Endothelial cell of umbilical vein (primary cell): ENCODE data around the gene NEU1.

Source experiments
- CTCF ChIP-seq, 2 donors: IDR thresholded peaks; 1 replicate in 1 of 2; 2 replicates in 1 of 2; pipeline ENCODE4 v1.5.1; 2011; ENCODE audit warnings: low read length in 2 of 2, mild to moderate bottlenecking in 2 of 2, moderate library complexity in 2 of 2, control low read depth in 1 of 2, inconsistent platforms in 1 of 2, low read depth in 1 of 2; ENCODE audit not compliant: insufficient read depth in 1 of 2; ENCODE audit errors: extremely low read depth in 1 of 2
- EZH2 ChIP-seq: IDR thresholded peaks from 2 replicates; pipeline ENCODE4 v1.6.1; 2012; ENCODE audit warnings: borderline replicate concordance, low read depth, mild to moderate bottlenecking, moderate library complexity, low read length, inconsistent platforms; ENCODE audit not compliant: severe bottlenecking
- JUN ChIP-seq: IDR thresholded peaks from 2 replicates; pipeline ENCODE4 v1.6.1; 2011; ENCODE audit warnings: borderline replicate concordance, low read depth; ENCODE audit not compliant: insufficient read length, insufficient read depth
- MYC ChIP-seq: IDR thresholded peaks from one replicate; pipeline ENCODE4 v1.6.1; 2011; ENCODE audit warnings: mild to moderate bottlenecking, low read depth, low read length
- POLR2A ChIP-seq: IDR thresholded peaks from 2 replicates; pipeline ENCODE4 v1.6.1; 2012; ENCODE audit warnings: low read depth, mild to moderate bottlenecking, control low read depth, low read length
- POLR2AphosphoS5 ChIP-seq: IDR thresholded peaks from 2 replicates; pipeline ENCODE4 v1.6.1; 2012; ENCODE audit warnings: low read depth, mild to moderate bottlenecking, control low read depth, low read length, moderate library complexity; ENCODE audit not compliant: insufficient read depth
- TF ChIP-seq, protein P1 (sequence below): IDR thresholded peaks from 2 replicates; pipeline ENCODE4 v1.6.1; 2011; ENCODE audit not compliant: insufficient read depth, insufficient read length

- TF ChIP-seq CTCF (IDR thresholded peaks at IDR 0.05; ENCODE audit: extremely low read depth in 1 of 2, insufficient read depth in 1 of 2, low read depth in 1 of 2, low read length in 2 of 2) (no peak), EZH2 (no peak), POLR2AphosphoS5 (no peak), POLR2A (no peak), JUN (no peak), MYC (no peak)
- TF ChIP-seq, protein P1, sequence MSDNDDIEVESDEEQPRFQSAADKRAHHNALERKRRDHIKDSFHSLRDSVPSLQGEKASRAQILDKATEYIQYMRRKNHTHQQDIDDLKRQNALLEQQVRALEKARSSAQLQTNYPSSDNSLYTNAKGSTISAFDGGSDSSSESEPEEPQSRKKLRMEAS = no peak
Measured at GRCh38 chr6:31905041-31905440, 42.4 kb upstream of the NEU1 start.
